IMR-90 (cell line): Measurements from ENCODE around the gene USP10. TPM values are rescaled to one million over a fixed set of nuclear protein-coding genes. Genes with fewer than 3 reads are reported as not detected.

Experiments used
- ATAC-seq: fragments of 200-7000 bp; cut with Tn5 transposase; 2 replicates; pipeline ENCODE4 v1.9.1; 2020; ENCODE audit warnings: low read depth, mild to moderate bottlenecking, moderate library complexity
- BruUV-seq: library from RNA; stranded (reverse); fragments of 400-500 nt; replicated peaks from 2 replicates; lab custom pipeline; 2021; lab: Mats Ljungman, UMichigan
- CTCF ChIA-PET: fragments of 300-600 bp; formaldehyde crosslinking; extraction: SDS; loops from one replicate; lab custom pipeline; 2021; ENCODE audit warnings: antibody characterized with exemption; lab: Yijun Ruan, JAX
- POLR2A ChIA-PET: fragments of 300-600 bp; sonication (Branson Sonifier 250); formaldehyde crosslinking; loops from one replicate; lab custom pipeline; 2022; ENCODE audit warnings: antibody characterized with exemption; ENCODE audit not compliant: unreplicated experiment; lab: Charles Lee
- DNase-seq: peaks from one replicate; pipeline ENCODE4 v3.0.0; 2013
- H2AFZ ChIP-seq: replicated peaks from 2 replicates; pipeline ENCODE3; 2013; ENCODE audit warnings: low read length, mild to moderate bottlenecking; ENCODE audit not compliant: poor library complexity
- H2AK5ac ChIP-seq: 2 replicates; pipeline ENCODE4 v1.6.1; 2013; ENCODE audit warnings: low read depth, low read length, inconsistent platforms
- H2AK9ac ChIP-seq: replicated peaks from 2 replicates; pipeline ENCODE3; 2013; ENCODE audit warnings: mild to moderate bottlenecking, low read depth, low read length, moderate library complexity; ENCODE audit not compliant: poor library complexity
- H2BK120ac ChIP-seq: 2 replicates; pipeline ENCODE4 v1.6.1; 2013; ENCODE audit warnings: low read depth, low read length, inconsistent platforms
- H2BK15ac ChIP-seq: 3 replicates; pipeline ENCODE4 v1.6.1; 2013; ENCODE audit warnings: low read depth, low read length, inconsistent platforms
- H2BK20ac ChIP-seq: 2 replicates; pipeline ENCODE4 v1.6.1; 2013; ENCODE audit warnings: low read depth, mild to moderate bottlenecking, inconsistent platforms, low read length, moderate library complexity
- H2BK5ac ChIP-seq: 2 replicates; pipeline ENCODE4 v1.6.1; 2013; ENCODE audit warnings: mild to moderate bottlenecking, low read depth, low read length, inconsistent platforms; ENCODE audit not compliant: poor library complexity, severe bottlenecking
- H3K14ac ChIP-seq: replicated peaks from 2 replicates; pipeline ENCODE4 v1.6.1; 2013; ENCODE audit warnings: low read depth, low read length, inconsistent platforms
- H3K18ac ChIP-seq: 2 replicates; pipeline ENCODE4 v1.6.1; 2013; ENCODE audit warnings: low read depth, low read length, control low read depth
- H3K23ac ChIP-seq: 2 replicates; pipeline ENCODE4 v1.6.1; 2013; ENCODE audit warnings: low read depth, low read length, inconsistent platforms
- H3K27ac ChIP-seq: 2 replicates; pipeline ENCODE4 v1.5.1; 2013; ENCODE audit warnings: mild to moderate bottlenecking, control low read depth, low read length; ENCODE audit not compliant: insufficient read depth
- H3K27me3 ChIP-seq: 2 replicates; pipeline ENCODE4 v1.6.1; 2013; ENCODE audit warnings: low read length; ENCODE audit not compliant: control insufficient read depth, insufficient read depth
- H3K36me3 ChIP-seq: 2 replicates; pipeline ENCODE4 v1.6.1; 2013; ENCODE audit warnings: low read length, mixed read lengths; ENCODE audit not compliant: control insufficient read depth, insufficient read depth
- H3K4ac ChIP-seq: 2 replicates; pipeline ENCODE4 v1.6.1; 2013; ENCODE audit warnings: low read depth, low read length, inconsistent platforms
- H3K4me1 ChIP-seq: 2 replicates; pipeline ENCODE4 v1.6.1; 2013; ENCODE audit warnings: low read length, mixed read lengths; ENCODE audit not compliant: control insufficient read depth, insufficient read depth
- H3K4me2 ChIP-seq: 2 replicates; pipeline ENCODE4 v1.6.1; 2013; ENCODE audit warnings: low read depth, mild to moderate bottlenecking, control low read depth, low read length, moderate library complexity
- H3K4me3 ChIP-seq: 2 replicates; pipeline ENCODE4 v1.5.1; 2013; ENCODE audit warnings: low read depth, mild to moderate bottlenecking, control low read depth, low read length, moderate library complexity; ENCODE audit not compliant: insufficient read depth
- H3K56ac ChIP-seq: 2 replicates; pipeline ENCODE4 v1.6.1; 2013; ENCODE audit warnings: low read length, inconsistent platforms; ENCODE audit not compliant: insufficient read depth; ENCODE audit errors: extremely low read depth
- H3K79me1 ChIP-seq, 2 experiments: 2 replicates each; pipeline ENCODE4 v1.6.1; 2013; ENCODE audit warnings: low read length in 2 of 2, inconsistent platforms in 1 of 2, low read depth in 1 of 2
- H3K9ac ChIP-seq: 2 replicates; pipeline ENCODE4 v1.6.1; 2013; ENCODE audit warnings: low read depth, low read length, control low read depth
- H3K9me1 ChIP-seq: 2 replicates; pipeline ENCODE4 v1.6.1; 2013; ENCODE audit warnings: low read length, inconsistent platforms; ENCODE audit not compliant: insufficient read depth
- H3K9me3 ChIP-seq: 2 replicates; pipeline ENCODE4 v1.6.1; 2013; ENCODE audit warnings: low read length; ENCODE audit not compliant: control insufficient read depth, insufficient read depth
- H4K20me1 ChIP-seq: 2 replicates; pipeline ENCODE4 v1.6.1; 2013; ENCODE audit warnings: low read length, inconsistent platforms; ENCODE audit not compliant: insufficient read depth
- H4K5ac ChIP-seq: 2 replicates; pipeline ENCODE4 v1.6.1; 2013; ENCODE audit warnings: mild to moderate bottlenecking, low read depth, low read length, control low read depth
- H4K8ac ChIP-seq, 2 experiments: 2 replicates each; pipeline ENCODE4 v1.6.1; 2013; ENCODE audit warnings: low read depth in 2 of 2, low read length in 2 of 2, control low read depth in 1 of 2, inconsistent platforms in 1 of 2
- H4K91ac ChIP-seq: 2 replicates; pipeline ENCODE4 v1.6.1; 2013; ENCODE audit warnings: low read depth, low read length, inconsistent platforms; ENCODE audit not compliant: insufficient read depth
- BHLHE40 ChIP-seq: fragments of 150-350 bp; IDR thresholded peaks from 2 replicates; pipeline ENCODE4 v1.6.1; 2016; ENCODE audit warnings: mild to moderate bottlenecking, low read depth, low read length
- CEBPB ChIP-seq: IDR thresholded peaks from 2 replicates; pipeline ENCODE4 v1.6.1; 2012; ENCODE audit warnings: low read depth, low read length, improper control_type of control experiment
- FOS ChIP-seq: fragments of 150-350 bp; IDR thresholded peaks from 2 replicates; pipeline ENCODE4 v1.6.1; 2016; ENCODE audit warnings: low read depth, low read length
- MAFK ChIP-seq: IDR thresholded peaks from 2 replicates; pipeline ENCODE4 v1.6.1; 2012; ENCODE audit warnings: low read depth, low read length, improper control_type of control experiment
- MAZ ChIP-seq: IDR thresholded peaks from 2 replicates; pipeline ENCODE4 v1.6.1; 2012; ENCODE audit warnings: low read depth, mild to moderate bottlenecking, low read length, improper control_type of control experiment, moderate library complexity, borderline replicate concordance
- NFE2L2 ChIP-seq: fragments of 150-350 bp; IDR thresholded peaks from 2 replicates; pipeline ENCODE4 v1.6.1; 2016; ENCODE audit warnings: low read depth, mild to moderate bottlenecking, low read length
- WGBS, 2 experiments: methylation state at CpG; one replicate each; pipeline versions ENCODE4 v1.1.5 to v1.1.7; 2013; ENCODE audit warnings: missing lambda C conversion rate in 2 of 2; ENCODE audit not compliant: insufficient read length in 1 of 2; ENCODE audit errors: extremely low coverage in 2 of 2; 5-methylcytosine and 5-hydroxymethylcytosine counted together
- dilution Hi-C: fragments of 300-500 bp; cut with HindIII; formaldehyde crosslinking; loops from one replicate; pipeline ENCODE4 v1.14.3; 2018; ENCODE audit warnings: low sequenced_read_pairs; ENCODE audit not compliant: unreplicated experiment
- in situ Hi-C: fragments of 300-500 bp; cut with MboI; formaldehyde crosslinking; loops from 3 replicates; pipeline ENCODE4 v1.14.3; 2019; ENCODE audit warnings: low sequenced_read_pairs, inconsistent platforms, mixed read lengths
- intact Hi-C: fragments of 100-400 bp; cut with micrococcal nuclease; formaldehyde crosslinking; loops from 2 replicates; pipeline ENCODE4 v1.10.0; 2022
- polyA plus RNA-seq, 3 experiments: library from polyadenylated mRNA; depleted of rRNA; stranded (reverse); fragments of >200 nt; gene quantifications; 2 replicates each; pipeline ENCODE4 v1.2.3, GENCODE V29; 2012; ENCODE audit warnings: low replicate concordance in 1 of 3
- total RNA-seq: library from RNA; depleted of rRNA; stranded (reverse); fragments of >200 nt; gene quantifications from 2 replicates; pipeline ENCODE4 v1.2.3, GENCODE V29; 2012
- TF ChIP-seq, protein P1 (sequence below): conservative IDR thresholded peaks from 2 replicates; pipeline ENCODE4 v1.5.1; 2012; ENCODE audit warnings: mild to moderate bottlenecking, low read depth, low read length, improper control_type of control experiment

USP10 gene
- total and polyA plus RNA-seq, 2 of the 4 experiments (the other 2 are of a cell fraction): 54.3 to 79.0 TPM

DNA sequence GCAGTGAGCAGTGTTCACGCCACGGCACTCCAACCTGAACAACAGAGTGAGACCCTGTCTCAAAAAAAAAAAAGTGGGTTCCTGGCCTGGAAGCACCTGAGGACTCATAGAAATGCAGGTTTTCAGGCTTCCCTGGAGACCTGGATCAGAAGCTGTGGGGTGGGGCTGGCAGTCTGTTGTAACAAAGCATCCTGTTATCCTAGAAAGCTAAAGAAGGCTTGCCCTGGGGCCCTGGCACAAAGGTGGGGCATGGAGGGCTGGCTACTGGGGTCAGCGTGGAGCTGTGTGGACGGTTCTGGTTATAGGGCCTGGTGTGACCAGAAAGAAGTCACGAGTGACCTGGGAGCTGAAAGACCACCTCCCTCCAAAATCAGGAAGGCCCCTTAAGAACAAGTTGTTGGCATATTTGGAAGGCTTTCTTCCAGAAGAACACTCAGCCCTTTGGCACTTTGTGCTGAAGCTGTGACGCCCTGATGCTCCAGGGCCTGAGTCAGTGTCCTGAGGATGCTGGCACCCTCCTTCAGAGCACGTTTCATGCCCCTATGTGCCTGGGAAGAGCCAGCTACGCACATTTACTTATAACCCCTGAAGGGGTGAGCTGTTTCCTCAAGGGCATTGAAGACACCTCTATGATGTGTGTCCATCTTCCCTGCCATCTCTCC is 126.2 kb downstream of the USP10 start:
- peaks cover 44% of the 10 kb centered on the region for H3K4me1 ChIP-seq

More for the DNA sequence above, 126.2 kb downstream of the USP10 start:
- CTCF ChIA-PET: no interaction called here
- in situ Hi-C loops: no loop called here
- Histone ChIP-seq H3K4me3 (no peak overlapping the region), H2AK5ac (peak overlapping the region; percentile 89), H2BK120ac (peak overlapping the region; percentile 97), H3K4me2 (peak overlapping the region; percentile 17; the same call in 1 of the 2 replicates), H4K91ac (peak overlapping the region; percentile 86), H3K23ac (peak overlapping the region; percentile 76), H2BK5ac (peak overlapping the region; percentile 77), H3K9ac (peak overlapping the region; percentile 15; the same call in 1 of the 2 replicates), H3K56ac (0 out of 2 replicates have a peak overlapping the region, but pooled peaks have one; percentile 35), H4K8ac (peak overlapping the region; percentile 77 to 94), H4K5ac (peak overlapping the region; percentile 51), H4K20me1 (peaks cover 17% of the 10 kb centered on the region), H2BK15ac (peak overlapping the region; percentile 10; the same call in 2 of the 3 replicates), H3K4ac (peak overlapping the region; percentile 98), H2AFZ (peak overlapping the region; percentile 59), H2BK20ac (peak overlapping the region; percentile 30), H2AK9ac (peak overlapping the region; percentile 28), H3K27me3 (no peaks in the 10 kb centered on the region), H3K9me3 (no peaks in the 10 kb centered on the region), H3K9me1 (peaks cover 23% of the 10 kb centered on the region), H3K79me1 (peaks cover 35 to 82% of the 10 kb centered on the region in 2 experiments; a peak in 3 of 4 replicates), H3K14ac (peak overlapping the region; percentile 75), H3K27ac (peak overlapping the region; percentile 80), H3K18ac (peak overlapping the region; percentile 55), H3K36me3 (peaks cover 5% of the 10 kb centered on the region; the same call in 1 of the 2 replicates)
- WGBS, 2 experiments: 69% methylated on average over 3 of the region's 8 CpGs; no CpG with 5 or more reads in 1 of the 2 experiments
- TF ChIP-seq, protein P1, sequence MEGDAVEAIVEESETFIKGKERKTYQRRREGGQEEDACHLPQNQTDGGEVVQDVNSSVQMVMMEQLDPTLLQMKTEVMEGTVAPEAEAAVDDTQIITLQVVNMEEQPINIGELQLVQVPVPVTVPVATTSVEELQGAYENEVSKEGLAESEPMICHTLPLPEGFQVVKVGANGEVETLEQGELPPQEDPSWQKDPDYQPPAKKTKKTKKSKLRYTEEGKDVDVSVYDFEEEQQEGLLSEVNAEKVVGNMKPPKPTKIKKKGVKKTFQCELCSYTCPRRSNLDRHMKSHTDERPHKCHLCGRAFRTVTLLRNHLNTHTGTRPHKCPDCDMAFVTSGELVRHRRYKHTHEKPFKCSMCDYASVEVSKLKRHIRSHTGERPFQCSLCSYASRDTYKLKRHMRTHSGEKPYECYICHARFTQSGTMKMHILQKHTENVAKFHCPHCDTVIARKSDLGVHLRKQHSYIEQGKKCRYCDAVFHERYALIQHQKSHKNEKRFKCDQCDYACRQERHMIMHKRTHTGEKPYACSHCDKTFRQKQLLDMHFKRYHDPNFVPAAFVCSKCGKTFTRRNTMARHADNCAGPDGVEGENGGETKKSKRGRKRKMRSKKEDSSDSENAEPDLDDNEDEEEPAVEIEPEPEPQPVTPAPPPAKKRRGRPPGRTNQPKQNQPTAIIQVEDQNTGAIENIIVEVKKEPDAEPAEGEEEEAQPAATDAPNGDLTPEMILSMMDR: no peak
- TF ChIP-seq FOS (peak; percentile 21; the same call in 1 of the 2 replicates), NFE2L2 (no peak), MAZ (peak; percentile 9; the same call in 1 of the 2 replicates), CEBPB (no peak), BHLHE40 (peak; percentile 71; the same call in 1 of the 2 replicates), MAFK (no peak)
- DNase-seq (peak; percentile 75), ATAC-seq (peak; percentile 8)
- dilution Hi-C loops: no loop called here
- intact Hi-C loops: loop anchor here (10.0 kb wide), 1 partner anchor 201 kb away; no protein-coding TSS in a partner anchor
- POLR2A ChIA-PET: interaction anchor here (0.7 kb wide), 1 partner anchor 30 kb away, joined by 3 read pairs; no protein-coding TSS in a partner anchor
- no TSS peak for BruUV-seq
